HepG2 (cell line): Measurements from ENCODE around the gene ACER3. TPM values are rescaled to one million over a fixed set of nuclear protein-coding genes. Genes with fewer than 3 reads are reported as not detected.

Source experiments
- ATAC-seq: fragments of 200-7000 bp; cut with Tn5 transposase; 3 replicates; pipeline ENCODE4 v1.9.1; 2020; ENCODE audit warnings: mild to moderate bottlenecking, moderate library complexity
- BruUV-seq: library from RNA; stranded (reverse); fragments of 400-500 nt; replicated peaks from 2 replicates; lab custom pipeline; 2021; lab: Mats Ljungman, UMichigan
- CTCF ChIA-PET: fragments of 300-600 bp; formaldehyde crosslinking; extraction: SDS; loops from one replicate; lab custom pipeline; 2021; ENCODE audit warnings: low total read pairs, inconsistent platforms, low intra/inter-chr PET ratio; lab: Yijun Ruan, JAX
- POLR2A ChIA-PET: fragments of 350-600 bp; sonication (Branson Sonifier 250); formaldehyde crosslinking; loops from one replicate; lab custom pipeline; 2020; ENCODE audit warnings: antibody characterized with exemption, inconsistent platforms; lab: Yijun Ruan, JAX
- DNase-seq: peaks from one replicate; pipeline ENCODE4 v3.0.0-alpha.2; 2015; ENCODE audit warnings: low spot score
- FAIRE-seq: peaks from 3 replicates; lab custom pipeline; 2011; peaks lifted over from hg19 to GRCh38; lab: Jason Lieb, UNC
- H2AFZ ChIP-seq: one replicate; pipeline ENCODE4 v1.6.1; 2011; ENCODE audit warnings: low read length, inconsistent platforms
- H3K27ac ChIP-seq: fragments of 300-600 bp; 3 replicates; pipeline ENCODE4 v1.8.0; 2011; ENCODE audit warnings: mixed run types, mild to moderate bottlenecking, mixed read lengths, low read length, inconsistent platforms; ENCODE audit not compliant: insufficient read depth; ENCODE audit errors: extremely low read length
- H3K27me3 ChIP-seq, 2 experiments: fragments of 200-600 bp in 1 of 2; 2 replicates in 1 of 2; 3 replicates in 1 of 2; pipeline versions ENCODE4 v1.6.0 to v1.8.0; 2011; ENCODE audit warnings: low read length in 2 of 2, mild to moderate bottlenecking in 2 of 2, moderate library complexity in 2 of 2, inconsistent platforms in 1 of 2; ENCODE audit not compliant: insufficient read depth in 2 of 2, control insufficient read depth in 1 of 2
- H3K36me3 ChIP-seq, 2 experiments: fragments of 200-600 bp in 1 of 2; replicated peaks in 1 of 2; 2 replicates in 1 of 2; 3 replicates in 1 of 2; pipeline versions ENCODE4 v1.5.1 to v1.8.0; 2011; ENCODE audit warnings: low read length in 2 of 2, inconsistent platforms in 1 of 2; ENCODE audit not compliant: insufficient read depth in 2 of 2, control insufficient read depth in 1 of 2
- H3K4me1 ChIP-seq: 2 replicates; pipeline ENCODE4 v1.5.1; 2012; ENCODE audit warnings: low read length, inconsistent platforms; ENCODE audit not compliant: insufficient read depth
- H3K4me2 ChIP-seq: 2 replicates; pipeline ENCODE4 v1.6.0; 2011; ENCODE audit warnings: low read depth, low read length, inconsistent platforms
- H3K4me3 ChIP-seq, 3 experiments: fragments of 200-600 bp in 1 of 3; sonication (generic), shearing (Covaris generic) in 1 of 3; replicated peaks in 1 of 3; 2 replicates each; pipeline ENCODE4 v1.5.1; 2011 to 2016; ENCODE audit warnings: low read length in 3 of 3, inconsistent platforms in 2 of 3, low read depth in 2 of 3, mild to moderate bottlenecking in 2 of 3, control low read depth in 1 of 3, mixed read lengths in 1 of 3; ENCODE audit not compliant: insufficient read depth in 1 of 3
- H3K79me2 ChIP-seq: one replicate; pipeline ENCODE4 v1.6.1; 2011; ENCODE audit warnings: low read length, inconsistent platforms; ENCODE audit not compliant: insufficient read depth
- H3K9ac ChIP-seq: 2 replicates; pipeline ENCODE4 v1.6.0; 2011; ENCODE audit warnings: mild to moderate bottlenecking, low read depth, low read length, inconsistent platforms; ENCODE audit not compliant: insufficient read depth
- H3K9me3 ChIP-seq: 2 replicates; pipeline ENCODE4 v1.5.1; 2012; ENCODE audit warnings: mild to moderate bottlenecking, low read length
- H4K20me1 ChIP-seq: 2 replicates; pipeline ENCODE4 v1.6.0; 2011; ENCODE audit warnings: inconsistent platforms, mild to moderate bottlenecking, low read length, moderate library complexity; ENCODE audit not compliant: insufficient read depth
- MAFF ChIP-seq: IDR thresholded peaks from 2 replicates; pipeline ENCODE4 v1.6.1; 2011; ENCODE audit warnings: low read depth, low read length, improper control_type of control experiment
- POLR2A ChIP-seq, 2 experiments: IDR thresholded peaks; 2 replicates each; pipeline ENCODE4 v1.6.1; 2011; ENCODE audit warnings: low read depth in 2 of 2, low read length in 2 of 2, mild to moderate bottlenecking in 1 of 2, moderate library complexity in 1 of 2; ENCODE audit not compliant: insufficient read depth in 1 of 2
- RAD21 ChIP-seq: fragments of 450-650 bp; formaldehyde crosslinking; IDR thresholded peaks from 2 replicates; pipeline ENCODE4 v1.5.0; 2020; ENCODE audit warnings: mild to moderate bottlenecking
- SMC3 ChIP-seq: IDR thresholded peaks from 2 replicates; pipeline ENCODE4 v1.6.1; 2011; ENCODE audit warnings: low read length, improper control_type of control experiment
- TBX3 ChIP-seq: fragments of 450-650 bp; IDR thresholded peaks from 2 replicates; pipeline ENCODE4 v1.6.1; 2017; ENCODE audit warnings: antibody characterized with exemption, mild to moderate bottlenecking, inconsistent platforms, borderline replicate concordance
- XRCC5 ChIP-seq: fragments of 200-400 bp; formaldehyde crosslinking; optimal IDR thresholded peaks from 2 replicates; pipeline ENCODE3; 2017; ENCODE audit warnings: mild to moderate bottlenecking, low read length
- ZFP36 ChIP-seq: fragments of 150-350 bp; IDR thresholded peaks from 2 replicates; pipeline ENCODE4 v1.6.1; 2018; ENCODE audit warnings: borderline replicate concordance, low read length, low read depth; ENCODE audit not compliant: partially characterized antibody
- ZNF282 ChIP-seq: fragments of 450-650 bp; IDR thresholded peaks from 2 replicates; pipeline ENCODE4 v1.6.1; 2018; ENCODE audit not compliant: partially characterized antibody
- ZNF501 ChIP-seq: sonication (generic); formaldehyde crosslinking; IDR thresholded peaks from 2 replicates; pipeline ENCODE4 v1.5.1; 2020; ENCODE audit warnings: mild to moderate bottlenecking, moderate library complexity, missing genetic modification reagents
- ZNF777 ChIP-seq: sonication (generic); formaldehyde crosslinking; IDR thresholded peaks from 2 replicates; pipeline ENCODE4 v1.4.0; 2020; ENCODE audit warnings: missing genetic modification reagents
- WGBS: methylation state at CpG from one replicate; pipeline ENCODE4 v1.1.6; 2017; ENCODE audit warnings: low lambda C conversion rate; 5-methylcytosine and 5-hydroxymethylcytosine counted together
- in situ Hi-C: cut with HindIII; loops from 2 replicates; pipeline ENCODE4 v1.10.0; 2017; ENCODE audit warnings: low pct_unique_long_range_greater_than_20kb; ENCODE audit not compliant: extremely low pct_ligation_motif_present
- intact Hi-C: fragments of 100-400 bp; cut with micrococcal nuclease; formaldehyde crosslinking; loops from one replicate; pipeline ENCODE4 v1.10.0; 2022; ENCODE audit not compliant: unreplicated experiment
- polyA plus RNA-seq, 8 experiments: library from polyadenylated mRNA; depleted of rRNA in 3 of 8; stranded (reverse) in 7 of 8; unstranded in 1 of 8; fragments of >200 nt; fragmentation: Illumina TruSeq in 4 of 8; extraction: Trizol in 4 of 8; gene quantifications; 2 replicates each; pipeline versions ENCODE4 v1.2.1 to v1.2.3, GENCODE V29; 2011 to 2016; ENCODE audit warnings: low read depth in 4 of 8, missing spikeins in 1 of 8, mixed read lengths in 1 of 8; ENCODE audit not compliant: insufficient read depth in 1 of 8
- total RNA-seq, 5 experiments: library from RNA; depleted of rRNA; stranded (reverse); fragments of >200 nt; fragmentation: Illumina TruSeq; extraction: Trizol; gene quantifications; 2 replicates each; pipeline ENCODE4 v1.2.3, GENCODE V29; 2016; ENCODE audit warnings: low read depth in 1 of 5
- TF ChIP-seq, protein P1 (sequence below): sonication (generic); formaldehyde crosslinking; IDR thresholded peaks from 2 replicates; pipeline ENCODE4 v1.8.0; 2023; ENCODE audit warnings: mild to moderate bottlenecking, missing genetic modification reagents
- TF ChIP-seq, protein P2 (sequence below): sonication (generic); formaldehyde crosslinking; IDR thresholded peaks from 2 replicates; pipeline ENCODE4 v1.5.0; 2020; ENCODE audit warnings: missing genetic modification reagents
- TF ChIP-seq, protein P3 (sequence below): sonication (generic); formaldehyde crosslinking; IDR thresholded peaks from 2 replicates; pipeline ENCODE4 v1.4.0; 2020; ENCODE audit warnings: missing genetic modification reagents
- TF ChIP-seq, protein P4 (sequence below): sonication (generic); formaldehyde crosslinking; IDR thresholded peaks from 2 replicates; pipeline ENCODE4 v1.5.0; 2020; ENCODE audit warnings: mild to moderate bottlenecking, missing genetic modification reagents, moderate library complexity
- TF ChIP-seq, protein P5 (sequence below): sonication (generic); formaldehyde crosslinking; IDR thresholded peaks from 2 replicates; pipeline ENCODE4 v1.4.0; 2020; ENCODE audit warnings: low read depth, mild to moderate bottlenecking, missing genetic modification reagents

ACER3 gene
- total and polyA plus RNA-seq, 2 of the 13 experiments (the other 11 are each of a cell fraction or from before 2014, with no cell fraction given) = 6.0 to 9.8 TPM

DNA sequence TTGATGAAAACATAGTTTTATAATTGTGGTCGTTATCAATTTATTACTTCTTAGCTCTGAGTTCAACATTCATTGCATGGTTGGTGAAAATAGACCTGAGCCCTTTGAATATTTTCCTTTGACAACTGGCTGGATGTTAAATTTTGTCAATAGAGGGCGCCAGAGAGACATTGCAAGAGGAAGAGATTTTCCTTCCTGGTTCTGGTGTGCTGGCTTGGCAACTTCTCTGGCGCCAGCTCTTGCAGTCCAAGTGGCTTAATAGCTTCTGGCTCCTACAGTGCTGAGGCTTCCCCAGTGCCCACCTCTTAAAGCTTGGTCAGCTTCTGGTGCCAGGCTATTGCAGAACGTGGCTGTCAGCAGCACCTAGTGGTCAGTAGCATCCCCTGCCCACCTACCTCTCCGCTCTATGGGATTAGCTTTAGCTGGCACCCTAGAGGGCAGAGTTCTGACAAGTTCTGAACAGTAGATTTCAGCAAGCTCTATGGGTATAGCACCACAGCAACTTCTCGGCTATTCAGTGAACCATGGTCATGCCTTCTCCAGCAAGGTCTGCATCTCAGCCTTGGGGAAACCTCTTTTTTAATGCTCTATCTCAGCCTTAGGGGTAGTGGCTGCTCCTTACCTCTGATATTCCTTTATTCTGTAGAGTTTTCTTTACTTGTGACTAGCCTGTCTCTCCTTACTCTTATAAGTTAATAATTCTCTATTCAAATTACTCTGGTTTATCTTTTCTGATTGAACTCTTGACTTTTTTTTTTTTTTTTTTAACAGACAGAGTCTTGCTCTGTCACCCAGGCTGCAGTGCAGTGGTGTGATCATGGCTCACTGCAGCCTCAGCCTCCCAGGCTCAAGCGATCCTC lies 59.4 kb downstream of the ACER3 start:
- Histone ChIP-seq H2AFZ (no peak overlapping the region), H3K4me1 (peaks cover 13% of the 10 kb centered on the region), H3K4me3 (no peak overlapping the region), H3K4me2 (peak overlapping the region; percentile 46), H3K79me2 (no peaks in the 10 kb centered on the region), H3K27me3 (no peaks in the 10 kb centered on the region), H3K9ac (no peak overlapping the region), H4K20me1 (no peaks in the 10 kb centered on the region; the same call in 1 of the 2 replicates), H3K27ac (no peak overlapping the region), H3K36me3 (no peaks in the 10 kb centered on the region), H3K9me3 (no peaks in the 10 kb centered on the region)
- FAIRE-seq = no peak
- peak; percentile 79 for DNase-seq
- intact Hi-C loops (loop anchor here (1.0 to 5.0 kb wide), 6 partner anchors 43 to 198 kb away; partner anchors contain the start of gene B3GNT6), in situ Hi-C loops (loop anchor here (5.0 to 25.0 kb wide), 4 partner anchors 113 to 183 kb away; partner anchors contain the start of gene B3GNT6)
- CTCF ChIA-PET = interaction anchor here (0.8 to 4.8 kb wide), 12 partner anchors 14 to 198 kb away, joined by 3 to 40 read pairs (median 8); no protein-coding TSS in a partner anchor
- WGBS = 45% methylated on average over 7 of the region's 7 CpGs
- POLR2A ChIA-PET = no interaction called here
- peak; percentile 85 for ATAC-seq
- no TSS peak for BruUV-seq
- TF ChIP-seq POLR2A (IDR thresholded peaks at IDR 0.05; ENCODE audit: insufficient read depth in 1 of 2, low read depth in 2 of 2, low read length in 2 of 2) = no peak
- TF ChIP-seq, protein P1, sequence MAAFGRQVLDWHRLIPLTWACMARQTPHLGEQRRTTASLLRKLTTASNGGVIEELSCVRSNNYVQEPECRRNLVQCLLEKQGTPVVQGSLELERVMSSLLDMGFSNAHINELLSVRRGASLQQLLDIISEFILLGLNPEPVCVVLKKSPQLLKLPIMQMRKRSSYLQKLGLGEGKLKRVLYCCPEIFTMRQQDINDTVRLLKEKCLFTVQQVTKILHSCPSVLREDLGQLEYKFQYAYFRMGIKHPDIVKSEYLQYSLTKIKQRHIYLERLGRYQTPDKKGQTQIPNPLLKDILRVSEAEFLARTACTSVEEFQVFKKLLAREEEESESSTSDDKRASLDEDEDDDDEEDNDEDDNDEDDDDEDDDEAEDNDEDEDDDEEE (CRISPR knock-in tag) = no peak
- TF ChIP-seq ZNF501 (CRISPR knock-in tag) = 0 out of 2 replicates have a peak, but pooled peaks have one; percentile 19
- peak; percentile 67 for TF ChIP-seq RAD21 (CRISPR knock-in tag)
- TF ChIP-seq SMC3 = peak; percentile 70
- 0 out of 2 replicates have a peak, but pooled peaks have one; percentile 22 for TF ChIP-seq MAFF
- TF ChIP-seq, protein P2, sequence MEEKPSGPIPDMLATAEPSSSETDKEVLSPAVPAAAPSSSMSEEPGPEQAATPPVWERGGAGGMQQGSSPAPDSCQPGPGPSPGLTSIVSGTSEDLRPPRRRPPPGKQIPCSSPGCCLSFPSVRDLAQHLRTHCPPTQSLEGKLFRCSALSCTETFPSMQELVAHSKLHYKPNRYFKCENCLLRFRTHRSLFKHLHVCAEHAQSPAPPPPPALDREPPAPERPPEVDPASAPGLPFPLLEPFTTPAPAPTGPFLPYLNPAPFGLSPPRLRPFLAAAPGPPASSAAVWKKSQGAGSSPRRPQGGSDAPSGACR = no peak
- no peak for TF ChIP-seq ZNF282
- no peak for TF ChIP-seq ZFP36
- TF ChIP-seq, protein P3, sequence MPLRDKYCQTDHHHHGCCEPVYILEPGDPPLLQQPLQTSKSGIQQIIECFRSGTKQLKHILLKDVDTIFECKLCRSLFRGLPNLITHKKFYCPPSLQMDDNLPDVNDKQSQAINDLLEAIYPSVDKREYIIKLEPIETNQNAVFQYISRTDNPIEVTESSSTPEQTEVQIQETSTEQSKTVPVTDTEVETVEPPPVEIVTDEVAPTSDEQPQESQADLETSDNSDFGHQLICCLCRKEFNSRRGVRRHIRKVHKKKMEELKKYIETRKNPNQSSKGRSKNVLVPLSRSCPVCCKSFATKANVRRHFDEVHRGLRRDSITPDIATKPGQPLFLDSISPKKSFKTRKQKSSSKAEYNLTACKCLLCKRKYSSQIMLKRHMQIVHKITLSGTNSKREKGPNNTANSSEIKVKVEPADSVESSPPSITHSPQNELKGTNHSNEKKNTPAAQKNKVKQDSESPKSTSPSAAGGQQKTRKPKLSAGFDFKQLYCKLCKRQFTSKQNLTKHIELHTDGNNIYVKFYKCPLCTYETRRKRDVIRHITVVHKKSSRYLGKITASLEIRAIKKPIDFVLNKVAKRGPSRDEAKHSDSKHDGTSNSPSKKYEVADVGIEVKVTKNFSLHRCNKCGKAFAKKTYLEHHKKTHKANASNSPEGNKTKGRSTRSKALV (CRISPR knock-in tag) = no peak
- TF ChIP-seq ZNF777 (CRISPR knock-in tag) = no peak
- TF ChIP-seq, protein P4, sequence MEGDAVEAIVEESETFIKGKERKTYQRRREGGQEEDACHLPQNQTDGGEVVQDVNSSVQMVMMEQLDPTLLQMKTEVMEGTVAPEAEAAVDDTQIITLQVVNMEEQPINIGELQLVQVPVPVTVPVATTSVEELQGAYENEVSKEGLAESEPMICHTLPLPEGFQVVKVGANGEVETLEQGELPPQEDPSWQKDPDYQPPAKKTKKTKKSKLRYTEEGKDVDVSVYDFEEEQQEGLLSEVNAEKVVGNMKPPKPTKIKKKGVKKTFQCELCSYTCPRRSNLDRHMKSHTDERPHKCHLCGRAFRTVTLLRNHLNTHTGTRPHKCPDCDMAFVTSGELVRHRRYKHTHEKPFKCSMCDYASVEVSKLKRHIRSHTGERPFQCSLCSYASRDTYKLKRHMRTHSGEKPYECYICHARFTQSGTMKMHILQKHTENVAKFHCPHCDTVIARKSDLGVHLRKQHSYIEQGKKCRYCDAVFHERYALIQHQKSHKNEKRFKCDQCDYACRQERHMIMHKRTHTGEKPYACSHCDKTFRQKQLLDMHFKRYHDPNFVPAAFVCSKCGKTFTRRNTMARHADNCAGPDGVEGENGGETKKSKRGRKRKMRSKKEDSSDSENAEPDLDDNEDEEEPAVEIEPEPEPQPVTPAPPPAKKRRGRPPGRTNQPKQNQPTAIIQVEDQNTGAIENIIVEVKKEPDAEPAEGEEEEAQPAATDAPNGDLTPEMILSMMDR (CRISPR knock-in tag) = peak; percentile 84
- TF ChIP-seq TBX3 = no peak
- peak; percentile 22 for TF ChIP-seq XRCC5
- TF ChIP-seq, protein P5, sequence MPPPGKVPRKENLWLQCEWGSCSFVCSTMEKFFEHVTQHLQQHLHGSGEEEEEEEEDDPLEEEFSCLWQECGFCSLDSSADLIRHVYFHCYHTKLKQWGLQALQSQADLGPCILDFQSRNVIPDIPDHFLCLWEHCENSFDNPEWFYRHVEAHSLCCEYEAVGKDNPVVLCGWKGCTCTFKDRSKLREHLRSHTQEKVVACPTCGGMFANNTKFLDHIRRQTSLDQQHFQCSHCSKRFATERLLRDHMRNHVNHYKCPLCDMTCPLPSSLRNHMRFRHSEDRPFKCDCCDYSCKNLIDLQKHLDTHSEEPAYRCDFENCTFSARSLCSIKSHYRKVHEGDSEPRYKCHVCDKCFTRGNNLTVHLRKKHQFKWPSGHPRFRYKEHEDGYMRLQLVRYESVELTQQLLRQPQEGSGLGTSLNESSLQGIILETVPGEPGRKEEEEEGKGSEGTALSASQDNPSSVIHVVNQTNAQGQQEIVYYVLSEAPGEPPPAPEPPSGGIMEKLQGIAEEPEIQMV (CRISPR knock-in tag) = no peak
